Lung (tissue), 12 donors: ENCODE results near the gene NINL. TPM values are rescaled to one million over a fixed set of nuclear protein-coding genes. Genes with fewer than 3 reads are reported as not detected.

Source experiments
- ATAC-seq: fragments of 200-7000 bp; cut with Tn5 transposase; one replicate; pipeline ENCODE4 v1.9.1; 2020; ENCODE audit warnings: moderate number of reproducible peaks; ENCODE audit not compliant: insufficient read depth, low FRiP score
- DNase-seq, 3 donors: peaks; one replicate each; pipeline ENCODE4 v3.0.0-alpha.2; 2013 to 2017
- H3K27ac ChIP-seq, 2 donors: one replicate each; pipeline ENCODE4 v1.5.1; 2013; ENCODE audit warnings: mild to moderate bottlenecking in 2 of 2, moderate library complexity in 2 of 2, control low read depth in 1 of 2, inconsistent platforms in 1 of 2, low read depth in 1 of 2, low read length in 1 of 2
- H3K27me3 ChIP-seq, 3 donors: one replicate each; pipeline ENCODE4 v1.5.1; 2013; ENCODE audit warnings: low read length in 2 of 3; ENCODE audit not compliant: control insufficient read depth in 3 of 3, insufficient read depth in 3 of 3
- H3K36me3 ChIP-seq, 4 donors: one replicate each; pipeline ENCODE4 v1.5.1; 2013; ENCODE audit warnings: low read length in 4 of 4, mild to moderate bottlenecking in 1 of 4, moderate library complexity in 1 of 4; ENCODE audit not compliant: control insufficient read depth in 4 of 4, insufficient read depth in 4 of 4
- H3K4me1 ChIP-seq, 5 donors: one replicate each; pipeline ENCODE4 v1.5.1; 2013; ENCODE audit warnings: low read length in 5 of 5, mild to moderate bottlenecking in 2 of 5, moderate library complexity in 1 of 5; ENCODE audit not compliant: control insufficient read depth in 5 of 5, insufficient read depth in 5 of 5
- H3K4me3 ChIP-seq: one replicate; pipeline ENCODE4 v1.5.1; 2013; ENCODE audit warnings: mild to moderate bottlenecking, control low read depth, moderate library complexity
- H3K9ac ChIP-seq, 2 donors: one replicate each; pipeline ENCODE4 v1.5.1; 2013; ENCODE audit warnings: low read length in 2 of 2, control low read depth in 1 of 2; ENCODE audit not compliant: insufficient read depth in 1 of 2
- H3K9me3 ChIP-seq, 4 donors: one replicate each; pipeline ENCODE4 v1.5.1; 2013; ENCODE audit warnings: low read length in 3 of 4, mild to moderate bottlenecking in 1 of 4, moderate library complexity in 1 of 4; ENCODE audit not compliant: control insufficient read depth in 4 of 4, insufficient read depth in 3 of 4
- CTCF ChIP-seq: IDR thresholded peaks from 2 replicates; pipeline ENCODE4 v1.5.1; 2012; ENCODE audit warnings: mild to moderate bottlenecking; ENCODE audit errors: control extremely low read depth, extremely low read depth
- WGBS, 2 donors: extraction: QIAGEN DNeasy Blood & Tissue Kit; methylation state at CpG; one replicate each; pipeline ENCODE4 v1.1.7; 2013; 5-methylcytosine and 5-hydroxymethylcytosine counted together
- polyA plus RNA-seq, 2 donors: library from polyadenylated mRNA; stranded (reverse); fragments of 200-250 nt; gene quantifications; one replicate each; pipeline ENCODE4 v1.2.1, GENCODE V29; 2013
- total RNA-seq, 2 donors: library from RNA; depleted of rRNA in 1 of 2; stranded (reverse); fragments of >200 nt in 1 of 2; gene quantifications; one replicate each; pipeline ENCODE4 v1.2.1, GENCODE V29; 2014 to 2021
- donor health status: control.
- donor health status: control.
- donor health status: Bipolar disorder and iron deficiency.
- donor health status: healthy.
- donor health status: DM: yes; HTN: yes; CAD: no.

NINL gene
- total and polyA plus RNA-seq, 4 donors = 4.5 to 25.9 (median 12.0) TPM

- 67 to 74% methylated on average over 3 of the region's 3 CpGs for WGBS, 2 donors
- ATAC-seq (no peak), DNase-seq (no peak)
- H3K9me3 ChIP-seq = no peaks in the 10 kb centered on the region
- H3K9ac ChIP-seq = no peak overlapping the region
- no peaks in the 10 kb centered on the region for H3K27me3 ChIP-seq
- no peak overlapping the region for H3K4me3 ChIP-seq
- no peak overlapping the region for H3K27ac ChIP-seq
- peaks cover 0 to 7% (median 3%) of the 10 kb centered on the region in 4 donors for H3K36me3 ChIP-seq
- no peak for TF ChIP-seq CTCF
- peaks cover 0 to 5% (median 0%) of the 10 kb centered on the region in 5 donors for H3K4me1 ChIP-seq
Measured at GRCh38 chr20:25439328-25439727, 146.0 kb downstream of the NINL start.

GRCh38 chr20:25437153-25437581 is 148.2 kb downstream of the NINL start:
- Histone ChIP-seq H3K36me3 (peaks cover 0 to 8% (median 3%) of the 10 kb centered on the region in 4 donors), H3K27me3 (no peaks in the 10 kb centered on the region), H3K4me3 (no peak overlapping the region), H3K9ac (no peak overlapping the region), H3K4me1 (peaks cover 0 to 5% (median 0%) of the 10 kb centered on the region in 5 donors), H3K27ac (no peak overlapping the region), H3K9me3 (no peaks in the 10 kb centered on the region)
- TF ChIP-seq CTCF = no peak
- ATAC-seq (no peak), DNase-seq (peak in 2 of 3 donors; percentile 8 to 14)
- WGBS, 2 donors = 54 to 74% methylated on average over 4 of the region's 4 CpGs

- Histone ChIP-seq H3K4me3 (no peak overlapping the region), H3K36me3 (peaks cover 0 to 7% (median 3%) of the 10 kb centered on the region in 4 donors), H3K27me3 (no peaks in the 10 kb centered on the region), H3K27ac (no peak overlapping the region), H3K9ac (no peak overlapping the region), H3K9me3 (no peaks in the 10 kb centered on the region), H3K4me1 (no peaks in the 10 kb centered on the region)
- ATAC-seq = no peak
- DNase-seq = no peak
- TF ChIP-seq CTCF = no peak
- WGBS, 2 donors = 94 to 98% methylated on average over 3 of the region's 3 CpGs
Measured at GRCh38 chr20:25424536-25424935, 160.8 kb downstream of the NINL start.

GRCh38 chr20:25422032-25422431 is 163.3 kb downstream of the NINL start:
- ATAC-seq (no peak), DNase-seq (no peak)
- no peaks in the 10 kb centered on the region for H3K4me1 ChIP-seq
- TF ChIP-seq CTCF = no peak
- H3K9ac ChIP-seq = no peak overlapping the region
- no peak overlapping the region for H3K27ac ChIP-seq
- 79 to 85% methylated on average over 4 of the region's 4 CpGs for WGBS, 2 donors
- no peaks in the 10 kb centered on the region for H3K9me3 ChIP-seq
- no peak overlapping the region for H3K4me3 ChIP-seq
- H3K36me3 ChIP-seq = peaks cover 0 to 16% (median 4%) of the 10 kb centered on the region in 4 donors
- no peaks in the 10 kb centered on the region for H3K27me3 ChIP-seq
